Hematopoietic multipotent progenitor cell treated with erythropoietin and hydrocortisone succinate and interleukin-3 and kit ligand, for 6 days (in vitro differentiated cells): ENCODE measurements around the gene ASPG.

Source experiments
- DNase-seq: peaks from one replicate; pipeline ENCODE4 v3.0.0-alpha.2; 2015

Gene ASPG

GRCh38 chr14:104076743-104077142 lies 8.8 kb upstream of the ASPG start:
- DNase-seq: no peak

DNA sequence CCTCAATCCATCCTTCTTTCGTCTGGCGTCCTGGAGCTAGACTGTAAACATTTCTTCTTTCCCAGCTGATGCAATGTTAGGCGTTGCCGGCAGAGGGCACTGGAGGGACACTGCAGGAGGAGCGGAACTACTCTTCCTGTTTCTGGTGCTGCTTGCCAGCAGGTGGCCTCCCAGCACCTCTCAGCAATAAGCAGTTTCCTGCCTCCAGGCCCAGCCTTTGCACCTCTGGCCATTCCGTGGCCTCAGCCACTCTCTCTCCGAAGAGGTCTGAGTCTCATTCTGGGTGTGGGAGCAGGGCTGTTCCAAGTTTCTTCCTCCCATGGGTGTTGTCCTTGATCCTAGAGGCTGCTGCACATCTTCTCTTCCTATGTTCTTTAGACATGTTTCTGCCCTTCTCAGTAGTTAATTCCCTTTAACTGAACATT lies 7.5 kb upstream of the ASPG start:
- DNase-seq: peak; percentile 94

GRCh38 chr14:104080376-104081260 lies 4.9 kb upstream of the ASPG start:
- DNase-seq: no peak

- DNase-seq: no peak
Measured at GRCh38 chr14:104081261-104081835, 4.2 kb upstream of the ASPG start.

DNA sequence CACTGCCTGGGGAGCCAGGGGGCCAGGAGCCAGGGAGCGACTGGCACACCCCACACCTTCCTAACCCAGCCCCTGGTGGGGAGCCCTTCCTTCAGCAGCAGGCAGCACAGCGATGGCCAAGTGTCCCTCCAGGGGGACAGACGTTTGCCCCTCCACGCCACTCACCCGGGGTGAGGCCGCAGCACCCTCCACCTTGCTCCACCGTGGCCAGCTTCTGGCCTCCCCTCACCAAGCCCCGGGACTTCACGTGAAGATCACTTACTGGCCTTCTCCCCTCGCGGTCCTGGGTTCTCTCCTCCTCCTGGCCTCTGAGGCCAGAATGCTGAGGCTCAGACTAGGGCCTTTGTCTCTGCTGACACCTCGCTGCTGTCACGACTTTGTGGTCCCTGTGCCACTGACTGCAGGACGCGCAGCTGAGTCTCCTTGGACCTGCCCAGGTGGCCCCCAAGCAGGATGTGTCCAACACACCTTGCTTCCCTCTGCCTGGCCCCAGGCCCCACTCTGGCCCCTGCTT lies 3.5 kb upstream of the ASPG start:
- no peak for DNase-seq

GRCh38 chr14:104082807-104083206 lies 2.7 kb upstream of the ASPG start:
- no peak for DNase-seq

GRCh38 chr14:104084251-104085002 lies 1.1 kb upstream of the ASPG start:
- DNase-seq: no peak

- DNase-seq: no peak
Measured at GRCh38 chr14:104085889-104086201, 345 bp downstream of the ASPG start.

- no peak for DNase-seq
Measured at GRCh38 chr14:104086210-104086660, 735 bp downstream of the ASPG start.

DNA sequence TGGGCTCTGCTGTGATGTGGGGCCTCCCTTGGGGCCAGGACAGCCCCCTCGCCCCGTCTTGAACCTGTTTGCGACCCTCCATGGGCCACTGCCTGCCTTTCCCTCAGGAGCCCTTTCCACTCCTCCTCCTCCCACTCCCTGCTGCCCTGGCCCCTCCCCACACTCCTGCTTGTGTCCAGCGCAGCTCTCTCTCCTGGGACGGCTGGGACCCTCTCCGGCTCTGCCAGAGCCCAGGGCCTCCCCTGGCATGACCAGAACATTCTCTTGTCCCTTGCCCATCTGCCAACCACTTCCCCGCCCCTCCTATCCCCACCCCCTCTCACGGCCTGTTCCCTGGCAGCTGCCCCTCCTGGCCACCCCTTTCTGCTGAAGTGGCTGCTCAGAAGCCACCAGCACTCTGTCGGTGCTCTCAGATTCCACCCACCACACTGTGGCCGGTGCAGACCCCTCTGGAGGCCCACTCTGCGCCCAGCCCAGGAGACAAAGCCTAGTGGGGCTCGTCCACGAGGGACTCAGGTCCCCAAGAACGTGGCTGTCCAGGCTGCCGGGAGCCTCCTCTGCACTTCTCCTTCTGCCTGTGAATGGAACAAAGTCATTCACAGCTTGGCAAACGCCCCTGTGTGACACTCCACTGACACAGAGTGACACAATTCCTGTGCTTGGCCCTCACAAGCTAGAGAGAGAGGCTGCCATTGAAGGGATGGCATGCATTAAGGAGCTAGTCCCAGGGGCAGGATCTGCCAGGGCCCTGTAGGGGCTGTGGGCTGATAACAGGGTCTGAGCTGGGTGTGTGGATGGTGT lies 1.4 kb downstream of the ASPG start:
- DNase-seq: no peak

DNA sequence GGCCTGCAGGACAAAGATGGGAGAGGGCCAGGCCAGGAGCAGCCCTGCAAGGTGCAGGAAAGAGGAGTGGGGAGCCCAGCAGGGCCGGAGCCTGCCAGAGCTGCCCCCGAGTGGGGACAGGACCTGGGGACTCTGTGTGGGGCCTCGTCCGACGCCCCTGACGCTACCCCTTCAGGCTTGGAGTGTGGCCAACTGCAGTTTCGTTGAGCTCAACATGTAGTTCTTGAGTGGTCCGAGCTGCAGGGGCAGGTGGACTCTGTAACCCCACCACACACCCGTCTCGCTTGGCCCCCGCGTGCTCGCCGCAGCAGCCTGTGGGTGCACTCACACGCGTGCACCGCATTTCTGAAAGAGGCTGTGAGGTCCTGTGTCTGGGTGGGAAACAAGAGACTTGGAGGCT lies 2.0 kb downstream of the ASPG start:
- DNase-seq: no peak

GRCh38 chr14:104087981-104088850 lies 2.7 kb downstream of the ASPG start:
- DNase-seq: no peak

DNA sequence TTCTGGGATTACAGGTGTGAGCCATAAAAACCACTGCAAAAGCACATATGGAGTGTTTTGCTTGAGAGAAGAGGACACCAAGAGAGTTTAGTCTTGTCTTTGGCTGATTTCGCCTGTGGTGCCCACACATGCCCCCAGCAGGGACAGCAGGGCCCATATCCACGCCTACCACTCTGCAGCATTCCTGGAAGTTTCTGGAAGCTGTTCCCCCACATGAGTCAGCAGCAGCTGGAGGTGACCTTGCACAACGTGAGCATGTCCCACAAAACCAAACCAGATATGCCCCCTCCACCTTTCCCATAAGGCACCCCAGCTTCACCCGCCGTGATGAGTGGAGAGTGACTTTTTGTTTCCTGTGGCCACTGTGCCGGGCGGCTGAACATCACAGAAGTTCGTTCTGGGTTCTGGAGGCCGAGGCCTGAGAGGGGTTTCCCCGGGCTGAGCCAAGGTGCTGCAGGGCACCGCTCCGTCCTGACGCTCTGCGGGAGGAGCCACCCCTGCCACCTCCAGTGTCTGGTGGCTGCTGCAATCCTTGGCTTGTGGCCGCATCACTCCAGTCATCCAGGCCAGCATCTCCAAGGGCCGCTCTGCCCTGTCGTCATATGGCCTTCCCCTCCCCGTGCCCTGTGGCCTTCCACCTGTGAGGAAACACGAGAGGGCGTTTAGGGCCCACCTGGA lies 4.7 kb downstream of the ASPG start:
- no peak for DNase-seq

GRCh38 chr14:104091061-104091926 lies 5.8 kb downstream of the ASPG start:
- no peak for DNase-seq

GRCh38 chr14:104091927-104092771 lies 6.6 kb downstream of the ASPG start:
- no peak for DNase-seq

DNA sequence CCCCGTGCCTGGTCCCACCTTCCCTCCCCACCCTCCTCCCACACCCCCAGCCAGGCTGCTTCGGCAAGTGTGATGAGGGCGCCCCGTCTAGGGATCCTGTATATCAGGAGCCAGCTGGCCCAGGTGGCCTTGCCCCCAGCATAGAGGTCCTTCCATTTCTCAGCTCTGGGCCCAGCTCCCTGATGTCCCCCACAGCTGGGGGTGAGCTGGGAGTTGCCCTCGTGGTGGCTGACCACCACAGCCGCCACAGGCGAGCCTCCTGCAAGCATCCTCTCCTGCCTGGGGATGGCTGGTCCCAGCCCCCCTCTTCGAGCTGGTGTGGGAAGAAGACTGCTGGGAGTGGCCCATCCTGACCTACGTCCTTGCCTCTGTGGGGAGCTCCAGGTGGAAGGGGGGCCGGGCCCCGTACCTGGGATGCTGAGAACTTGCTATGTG lies 7.4 kb downstream of the ASPG start:
- no peak for DNase-seq

- DNase-seq: peak; percentile 31
Measured at GRCh38 chr14:104093366-104094055, 8.0 kb downstream of the ASPG start.

GRCh38 chr14:104094056-104094708 lies 8.7 kb downstream of the ASPG start:
- DNase-seq: no peak
